CD4-positive, alpha-beta T cell treated with Interleukin-4 for 4 hours (primary cell): ENCODE data around the gene ATP1A3.
A peak's percentile ranks its signal among the peaks of the same experiment; 100 is the strongest.
"Not testable (repeated sequence)": the region's sequence is repeated elsewhere in the genome, so short reads cannot be mapped to it uniquely, and the experiment has no call there.

Experiments
- DNase-seq: peaks from one replicate; pipeline ENCODE4 v3.0.0-alpha.2; 2020

ATP1A3 gene

DNA sequence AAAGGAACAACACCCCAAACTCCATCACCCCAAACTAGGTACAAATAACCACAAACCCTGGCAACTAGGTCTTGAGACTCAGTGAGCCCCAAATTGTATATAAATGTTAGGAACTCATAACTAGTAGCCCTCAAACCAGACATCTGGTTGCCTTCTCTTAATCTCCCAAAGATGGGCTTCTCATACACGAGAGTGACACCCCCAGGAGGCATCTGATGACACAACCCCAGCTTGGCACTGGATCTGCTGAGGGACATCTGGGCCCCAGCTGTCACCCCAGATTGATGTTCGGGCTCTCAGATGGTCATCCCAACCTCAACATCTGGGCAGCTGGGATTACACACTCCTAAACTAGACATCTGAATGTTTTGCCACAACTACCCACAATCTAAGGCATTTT lies 49.7 kb downstream of the ATP1A3 start:
- peak; percentile 27 for DNase-seq

DNA sequence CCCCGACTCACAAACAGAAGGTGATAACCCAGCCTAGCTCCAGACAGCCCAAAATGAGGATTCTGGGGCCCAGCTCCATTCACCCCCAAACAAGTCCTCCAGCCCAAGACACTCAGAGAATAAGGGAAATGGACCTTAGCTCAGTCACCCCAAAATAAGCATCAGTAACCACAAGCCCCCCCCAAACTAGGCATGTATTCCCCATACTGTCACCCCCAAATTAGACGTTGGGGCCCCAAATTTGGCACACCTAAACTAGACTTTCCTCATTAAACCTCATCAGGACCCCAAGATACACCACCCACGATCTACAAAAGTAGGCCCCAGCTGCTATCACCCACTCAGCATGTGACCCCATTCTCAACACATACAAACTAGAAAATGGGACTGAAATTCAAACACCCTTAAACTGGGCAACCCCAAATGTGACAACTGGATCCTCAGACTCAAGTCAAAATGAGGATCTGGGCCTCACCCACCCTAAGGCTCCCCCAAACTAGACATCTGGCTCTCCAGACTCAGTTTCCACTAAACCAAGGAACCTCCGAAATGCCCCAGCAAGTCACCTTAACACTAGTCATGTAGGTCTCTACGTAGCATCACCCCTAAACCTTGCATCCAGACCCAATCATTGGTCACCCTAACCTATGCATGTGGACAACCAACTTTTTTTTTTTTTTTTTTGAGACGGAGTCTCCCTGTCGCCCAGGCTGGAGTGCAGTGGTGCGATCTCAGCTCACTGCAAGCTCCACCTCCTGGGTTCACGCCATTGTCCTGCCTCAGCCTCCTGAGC lies 52.4 kb downstream of the ATP1A3 start:
- no peak for DNase-seq

DNA sequence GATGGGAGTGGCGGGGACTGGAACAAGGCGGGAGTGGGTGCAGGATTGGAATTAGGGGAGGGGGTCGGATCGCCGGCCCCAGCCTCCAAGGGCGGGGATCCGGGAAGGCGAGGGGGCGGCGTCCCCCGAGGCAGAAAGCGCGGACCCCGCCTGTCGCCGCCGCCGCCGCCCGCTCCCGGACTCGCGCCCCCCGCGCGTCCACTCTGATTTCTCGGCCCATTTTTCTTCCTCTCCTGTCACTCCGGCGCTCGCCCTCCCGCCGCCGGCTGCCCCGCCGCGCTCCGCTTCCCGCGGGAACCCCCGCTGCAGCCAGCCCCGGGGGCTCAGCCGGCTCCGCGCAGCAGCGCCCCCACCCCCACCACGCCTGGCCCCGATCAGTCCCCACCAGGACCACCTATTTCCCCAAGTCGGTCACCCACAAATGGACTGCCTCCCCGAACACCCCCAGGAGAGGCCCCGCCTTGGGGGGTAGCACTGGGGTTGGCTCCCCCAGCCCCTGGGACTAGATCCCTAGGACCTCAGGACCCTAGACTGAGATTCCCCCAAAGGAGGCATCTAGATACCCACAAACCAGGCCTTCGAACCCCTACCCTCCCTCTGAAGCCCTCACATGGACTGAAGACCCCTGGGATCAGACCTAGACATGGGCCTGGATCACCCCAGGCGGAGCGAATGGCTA lies 53.2 kb downstream of the ATP1A3 start:
- no peak for DNase-seq

DNA sequence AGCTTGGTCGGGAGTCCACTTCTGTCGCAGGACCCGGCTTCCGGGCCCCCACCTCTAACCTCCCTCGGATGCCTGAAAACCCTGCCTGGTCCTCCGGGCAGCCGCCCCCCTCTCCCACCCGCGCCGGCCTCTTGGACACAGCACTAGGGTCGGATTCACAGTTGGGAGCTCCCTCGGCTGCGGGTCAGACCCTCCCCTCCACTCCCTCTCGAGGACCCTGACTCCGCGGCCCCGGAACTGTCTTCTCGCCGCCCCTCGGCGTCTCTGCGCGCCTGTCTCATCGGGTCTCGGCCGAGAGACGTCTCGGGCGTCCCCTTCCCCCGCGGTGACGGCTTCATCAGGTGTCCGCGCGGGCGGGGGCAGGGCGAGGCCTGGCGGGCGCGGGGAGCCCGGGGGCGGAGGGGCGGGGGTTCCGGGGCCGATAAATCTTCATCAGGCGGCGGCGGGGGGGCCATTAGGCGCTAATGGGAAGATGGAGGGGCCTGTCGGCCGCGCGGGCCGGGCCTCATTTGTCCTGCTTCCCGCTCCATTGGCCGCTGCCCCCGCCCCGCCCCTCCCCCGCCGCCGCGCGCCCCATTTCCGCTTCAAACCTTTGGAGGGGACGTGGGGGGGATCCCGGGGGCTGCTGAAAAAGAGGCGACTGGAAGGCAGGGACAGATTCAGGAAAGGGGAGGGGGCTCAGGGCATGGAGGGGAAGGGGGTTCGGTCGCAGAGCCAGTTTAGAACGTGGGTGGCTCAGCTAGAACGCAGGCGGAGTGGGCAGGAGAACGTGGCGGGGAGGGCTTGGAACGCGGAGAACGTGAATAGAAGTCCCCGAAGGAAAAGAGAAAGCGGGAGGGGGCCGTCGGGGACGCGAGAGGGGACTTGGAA lies 53.9 kb downstream of the ATP1A3 start:
- DNase-seq, result peak; percentile 27

DNA sequence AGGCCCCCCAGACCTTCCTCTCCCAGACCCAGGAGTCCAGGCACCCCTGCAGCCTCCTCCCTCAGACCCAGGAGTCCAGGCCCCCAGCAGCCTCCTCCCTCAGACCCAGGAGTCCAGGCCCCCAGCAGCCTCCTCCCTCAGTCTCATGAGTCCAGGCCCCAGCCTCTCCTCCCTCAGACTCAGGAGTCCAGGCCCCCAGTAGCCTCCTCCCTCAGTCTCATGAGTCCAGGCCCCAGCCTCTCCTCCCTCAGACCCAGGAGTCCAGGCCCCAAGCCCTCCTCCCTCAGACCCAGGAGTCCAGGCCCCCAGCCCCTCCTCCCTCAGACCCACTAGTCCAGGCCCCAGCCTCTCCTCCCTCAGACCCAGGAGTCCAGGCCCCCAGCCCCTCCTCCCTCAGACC lies 54.8 kb downstream of the ATP1A3 start:
- DNase-seq, result not testable (repeated sequence)

DNA sequence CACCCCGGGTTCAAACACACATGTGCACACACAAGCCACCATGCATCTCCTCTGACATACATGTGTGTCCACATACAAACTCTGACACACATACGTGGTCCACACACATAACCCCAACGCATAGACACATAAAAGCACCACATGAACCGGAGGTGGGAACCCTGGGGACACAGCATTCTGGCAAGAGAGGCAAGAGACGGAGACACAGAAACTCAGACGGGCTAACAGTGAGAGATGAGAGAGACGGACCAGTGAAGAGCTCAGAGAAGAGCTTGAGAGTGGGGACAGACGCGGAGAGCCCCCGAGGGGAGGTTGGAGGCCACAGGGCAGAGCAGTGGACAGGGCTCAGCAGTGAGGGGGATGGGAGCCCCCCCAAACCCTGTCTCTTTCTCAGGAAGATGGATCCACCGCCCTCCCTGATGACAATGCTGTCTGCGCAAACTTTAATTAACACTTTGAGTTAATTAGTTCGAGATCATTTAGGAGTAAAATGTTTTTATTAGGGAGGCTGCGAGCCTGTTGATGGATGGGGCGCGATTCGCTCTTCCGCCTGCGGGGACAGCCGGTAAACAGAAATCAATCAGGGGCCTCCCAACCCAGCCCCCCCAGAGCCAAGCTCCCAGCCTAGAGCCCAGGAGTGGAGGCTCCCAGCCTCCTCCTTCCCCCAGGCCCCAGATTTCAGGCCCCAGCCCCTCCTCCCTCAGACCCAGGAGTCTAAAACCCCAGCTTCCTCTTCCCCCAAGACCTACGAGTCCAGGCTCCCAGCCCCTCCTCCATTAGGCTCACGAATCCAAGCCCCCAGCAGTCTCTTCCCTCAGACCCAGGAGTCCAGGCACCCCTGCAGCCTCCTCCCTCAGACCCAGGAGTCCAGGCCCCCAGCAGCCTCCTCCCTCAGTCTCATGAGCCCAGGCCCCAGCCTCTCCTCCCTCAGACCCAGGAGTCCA lies 56.2 kb downstream of the ATP1A3 start:
- DNase-seq, result no peak

DNA sequence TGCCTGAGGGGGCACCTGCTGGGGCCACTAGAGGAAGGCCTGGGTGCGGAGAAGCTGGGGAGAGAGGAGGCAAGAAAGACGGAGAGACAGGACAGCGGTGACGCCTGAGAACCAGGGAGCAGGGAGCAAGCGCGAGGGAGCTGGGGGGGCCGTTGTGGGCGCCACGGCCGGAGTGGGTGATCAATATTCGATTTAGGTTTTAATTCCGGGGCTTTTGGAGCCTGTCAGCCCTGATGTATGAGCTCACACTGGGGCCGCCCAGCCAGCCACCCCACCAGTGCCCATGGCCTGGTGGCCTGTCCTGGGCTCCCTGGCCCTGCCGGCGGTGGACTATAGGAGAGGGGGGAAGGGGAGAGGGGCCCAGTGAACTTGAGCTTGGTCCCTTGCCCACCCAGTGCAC lies 57.1 kb downstream of the ATP1A3 start:
- DNase-seq, result no peak

DNA sequence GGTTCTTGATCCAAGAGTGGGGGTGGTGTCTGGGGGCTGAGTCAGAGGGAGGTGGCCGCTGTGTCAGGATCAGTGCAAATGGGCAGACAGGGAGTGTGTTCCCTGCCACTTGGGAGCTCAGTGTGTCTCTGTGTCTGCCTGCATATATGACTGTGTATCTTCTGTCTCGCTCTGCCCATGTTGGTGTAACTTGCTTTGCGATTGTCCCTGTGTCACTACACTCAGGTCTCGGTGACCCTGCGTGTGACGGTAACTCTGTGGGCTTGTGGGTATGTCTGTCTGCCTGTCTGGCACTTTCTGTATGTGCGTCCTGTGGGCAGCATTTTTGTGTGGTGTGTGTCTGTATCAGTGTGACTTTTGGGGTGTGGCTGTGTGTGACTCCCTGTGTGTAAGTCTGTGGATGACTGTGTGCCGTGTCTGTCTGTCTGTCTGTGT lies 57.6 kb downstream of the ATP1A3 start:
- DNase-seq, result peak; percentile 87

DNA sequence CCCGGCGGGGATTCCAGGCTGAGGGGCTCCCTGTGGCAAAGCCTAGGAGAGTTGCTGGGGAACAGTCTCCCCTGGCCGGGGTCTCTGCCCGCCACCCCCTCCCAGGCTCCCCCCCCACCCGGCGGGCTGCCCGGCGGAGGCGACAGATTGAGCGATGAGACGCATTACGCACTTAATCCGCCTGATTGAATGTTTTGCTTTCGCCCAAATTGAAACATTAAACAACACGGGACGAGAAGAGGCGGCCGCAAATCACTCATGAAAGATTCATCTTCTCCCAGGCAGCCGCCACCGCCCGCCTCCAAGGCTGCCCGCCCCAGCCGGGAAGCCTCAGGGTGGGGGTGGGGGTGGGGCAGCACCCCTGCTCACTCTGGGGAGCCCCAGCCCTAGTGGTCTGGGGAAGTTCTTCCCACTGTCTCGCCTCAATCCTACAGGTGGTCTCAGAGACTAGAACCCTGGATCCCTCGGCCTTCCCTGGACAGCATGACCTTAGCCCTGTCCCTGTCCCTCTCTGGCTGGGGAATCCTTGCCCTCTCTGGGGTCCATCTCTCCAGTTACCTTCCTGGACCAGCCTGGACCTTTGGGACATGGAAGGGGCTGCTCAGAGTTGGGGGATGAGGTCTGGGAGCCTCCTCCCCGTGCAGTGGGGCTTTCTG lies 58.1 kb downstream of the ATP1A3 start:
- DNase-seq, result no peak

DNA sequence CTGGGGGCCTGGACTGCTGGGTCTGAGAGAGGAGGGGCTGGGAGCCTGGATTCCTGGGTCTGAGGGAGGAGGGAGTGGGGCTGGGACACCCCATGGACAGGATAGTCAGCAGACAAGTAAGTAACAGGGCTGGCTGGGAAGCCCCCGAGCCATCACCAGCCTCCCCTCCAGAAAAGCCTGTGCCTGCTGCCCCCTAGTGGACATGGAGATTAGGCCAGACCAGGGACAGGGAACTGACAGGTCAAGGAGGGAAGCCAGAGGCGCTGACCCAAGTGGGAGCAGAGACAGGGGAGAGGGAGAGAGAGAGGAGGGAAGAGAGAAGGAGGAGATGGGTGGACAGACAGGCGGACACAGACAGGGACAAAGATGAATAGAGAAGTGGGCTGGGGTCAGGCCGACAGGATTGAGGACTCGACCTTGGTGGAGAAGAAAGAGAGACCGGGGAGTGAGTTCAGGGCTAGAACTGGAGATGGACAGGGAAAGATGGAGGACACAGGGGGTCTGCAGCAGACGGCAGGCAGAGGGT lies 59.1 kb downstream of the ATP1A3 start:
- peak; percentile 77 for DNase-seq

DNA sequence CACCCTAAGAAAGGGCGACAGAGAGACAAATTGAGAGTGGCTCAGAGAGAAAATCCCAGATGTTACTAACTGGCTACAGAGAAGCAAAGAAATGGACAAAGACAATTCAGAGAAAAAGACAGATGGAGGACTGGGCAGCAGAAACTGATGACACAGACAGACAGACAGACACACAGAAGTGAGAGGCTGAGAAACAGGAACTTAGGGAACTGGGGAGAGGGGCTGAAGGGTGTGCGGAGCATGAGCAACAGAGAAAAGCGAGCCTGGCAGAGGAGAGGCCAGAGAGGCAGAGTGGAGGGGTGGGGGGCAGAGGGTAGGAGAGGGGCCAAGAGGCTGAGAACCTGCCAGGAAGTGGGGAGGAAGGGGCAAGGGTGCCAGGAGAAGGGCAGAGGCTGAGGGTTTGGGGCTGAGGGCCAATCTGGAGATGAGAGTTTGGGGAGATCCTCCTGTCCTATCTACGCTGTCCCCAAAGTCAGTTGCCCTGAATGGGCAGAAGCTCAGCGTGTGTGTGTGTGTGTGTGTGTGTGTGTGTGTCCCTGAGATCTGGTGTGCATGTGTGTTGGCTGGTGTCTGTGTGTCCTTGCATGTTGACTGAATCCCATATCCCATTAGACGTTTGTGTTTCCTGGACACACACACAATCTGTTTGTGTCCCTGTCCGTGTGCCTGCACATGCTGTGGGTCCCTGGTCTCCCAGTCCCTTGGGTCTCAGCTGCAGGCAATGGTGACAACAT lies 60.2 kb downstream of the ATP1A3 start:
- DNase-seq, result no peak

DNA sequence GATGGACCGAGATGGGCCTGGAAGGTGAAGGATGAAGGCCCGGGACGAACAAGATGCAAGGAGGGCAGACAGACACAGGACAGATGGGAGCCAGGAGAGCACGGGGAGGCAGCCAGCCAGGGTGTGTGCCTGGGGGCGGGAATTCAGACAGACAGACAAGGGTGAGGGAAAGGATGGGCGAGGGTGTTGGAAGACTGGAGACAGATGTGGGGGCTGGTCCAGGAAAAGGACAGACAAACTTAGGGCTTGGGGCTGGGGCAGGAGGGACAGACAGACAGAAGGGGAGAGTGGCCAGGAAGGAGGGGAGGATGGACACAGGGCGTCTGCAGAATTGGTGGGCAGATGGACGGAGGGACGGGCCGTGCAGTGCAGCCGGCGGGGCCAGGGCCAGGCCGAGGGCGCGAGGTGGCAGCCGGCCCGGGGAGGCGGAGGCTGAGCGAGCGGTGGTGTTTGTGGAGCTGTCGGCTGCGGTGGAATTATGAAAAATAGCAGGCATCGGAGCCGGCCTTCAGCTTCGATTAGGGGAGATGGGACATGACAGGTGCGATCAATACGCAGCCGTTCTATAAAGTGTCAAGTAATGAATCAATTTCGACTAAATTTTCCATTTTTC lies 61.2 kb downstream of the ATP1A3 start:
- DNase-seq, result no peak

DNA sequence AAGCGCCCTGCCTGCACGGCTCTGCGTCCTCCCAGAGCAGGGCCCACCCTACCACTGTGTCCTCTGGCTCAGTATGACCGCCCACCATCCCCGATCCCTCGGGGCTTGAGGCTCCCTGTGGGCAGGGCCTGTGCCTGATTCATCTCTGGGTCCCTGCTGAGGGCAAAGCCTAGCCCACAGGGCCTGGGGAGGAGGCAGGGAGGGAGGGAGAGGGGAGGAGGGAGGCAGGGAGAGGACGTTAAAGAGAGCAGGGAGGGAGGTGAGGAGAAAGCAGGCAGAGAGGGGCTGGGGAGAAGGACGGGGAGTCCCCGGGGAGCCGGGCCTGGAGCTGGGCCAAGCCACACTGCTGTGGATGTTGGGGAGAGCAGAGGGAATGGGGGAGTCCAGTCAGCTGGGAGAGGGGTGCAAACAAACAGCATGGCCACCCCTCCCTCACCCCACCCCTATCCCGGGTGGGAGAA lies 61.7 kb downstream of the ATP1A3 start:
- no peak for DNase-seq

DNA sequence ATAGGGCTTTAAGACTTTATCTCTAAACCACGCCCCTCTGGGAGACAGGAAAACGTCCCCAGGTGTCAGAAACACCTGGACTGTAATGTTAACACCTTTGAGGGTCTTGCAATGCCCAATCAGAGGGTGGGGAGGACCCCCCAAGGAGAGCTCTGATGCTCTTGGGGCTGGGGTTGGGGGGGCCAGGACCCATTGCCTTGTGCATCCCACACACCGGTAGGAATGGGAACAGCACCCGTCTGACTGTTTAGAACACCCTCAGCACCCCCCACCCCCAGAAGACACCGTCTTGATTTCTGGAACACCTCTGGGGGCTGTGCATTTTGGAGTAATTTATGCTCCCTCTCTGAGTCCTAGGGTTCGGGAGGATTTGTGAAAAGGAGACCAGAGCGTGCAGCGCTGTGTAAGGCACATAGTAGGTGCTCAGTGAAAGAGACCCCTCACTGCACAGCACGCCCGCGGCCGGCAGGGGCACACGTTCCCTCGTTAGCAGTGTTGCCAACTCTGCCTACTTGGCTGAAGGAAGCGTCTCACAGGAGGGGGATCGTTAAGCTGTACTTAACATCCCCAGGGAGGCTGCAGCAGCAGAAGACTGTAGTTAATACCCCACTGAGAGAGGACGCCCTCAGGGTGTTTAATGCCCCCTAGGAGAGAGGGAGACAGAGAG lies 63.0 kb downstream of the ATP1A3 start:
- no peak for DNase-seq

DNA sequence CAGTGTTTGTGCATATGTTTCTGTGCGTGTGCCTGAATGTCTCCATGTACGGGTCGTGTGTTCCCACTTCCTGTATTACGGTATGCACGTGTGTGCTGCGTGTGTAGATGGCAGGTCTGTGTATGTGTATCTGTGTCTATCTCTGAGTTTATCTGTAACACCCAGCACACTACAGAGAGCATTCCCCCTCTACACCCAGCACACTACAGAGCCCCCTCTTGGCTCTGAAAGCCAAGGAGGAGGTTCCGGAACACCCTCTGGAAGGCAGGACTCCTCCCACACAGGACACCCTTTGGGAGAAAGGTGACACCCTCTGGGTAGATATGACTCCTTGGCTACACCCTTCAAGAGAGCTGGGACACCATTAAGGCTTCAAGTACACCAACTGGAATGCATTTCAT lies 63.7 kb downstream of the ATP1A3 start:
- no peak for DNase-seq

DNA sequence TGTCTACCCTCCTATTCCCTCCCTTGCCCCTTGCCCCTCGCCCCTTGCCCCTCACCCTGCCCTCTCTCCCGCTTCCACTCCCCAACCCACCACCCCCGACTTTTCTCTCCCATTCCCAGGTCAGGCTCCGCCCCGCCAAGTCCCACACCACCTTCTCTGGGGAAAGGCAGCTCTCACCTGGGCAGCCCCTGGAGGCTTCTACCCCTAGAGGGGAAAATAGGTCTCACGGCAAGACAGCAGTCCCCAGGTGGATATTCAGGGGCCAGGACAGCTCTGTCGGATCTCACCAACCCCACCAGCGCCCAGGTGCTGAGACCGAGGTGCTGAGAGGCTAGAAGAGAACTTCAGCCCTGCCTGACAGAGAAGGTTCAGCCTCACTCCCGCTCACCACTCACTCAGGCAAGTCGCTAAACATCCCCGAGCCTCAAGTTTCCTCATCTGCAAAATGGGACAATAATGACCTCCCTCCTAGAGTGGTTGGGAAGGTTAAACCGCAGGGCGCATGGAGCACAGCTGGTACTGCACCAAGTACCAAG lies 64.4 kb downstream of the ATP1A3 start:
- no peak for DNase-seq

DNA sequence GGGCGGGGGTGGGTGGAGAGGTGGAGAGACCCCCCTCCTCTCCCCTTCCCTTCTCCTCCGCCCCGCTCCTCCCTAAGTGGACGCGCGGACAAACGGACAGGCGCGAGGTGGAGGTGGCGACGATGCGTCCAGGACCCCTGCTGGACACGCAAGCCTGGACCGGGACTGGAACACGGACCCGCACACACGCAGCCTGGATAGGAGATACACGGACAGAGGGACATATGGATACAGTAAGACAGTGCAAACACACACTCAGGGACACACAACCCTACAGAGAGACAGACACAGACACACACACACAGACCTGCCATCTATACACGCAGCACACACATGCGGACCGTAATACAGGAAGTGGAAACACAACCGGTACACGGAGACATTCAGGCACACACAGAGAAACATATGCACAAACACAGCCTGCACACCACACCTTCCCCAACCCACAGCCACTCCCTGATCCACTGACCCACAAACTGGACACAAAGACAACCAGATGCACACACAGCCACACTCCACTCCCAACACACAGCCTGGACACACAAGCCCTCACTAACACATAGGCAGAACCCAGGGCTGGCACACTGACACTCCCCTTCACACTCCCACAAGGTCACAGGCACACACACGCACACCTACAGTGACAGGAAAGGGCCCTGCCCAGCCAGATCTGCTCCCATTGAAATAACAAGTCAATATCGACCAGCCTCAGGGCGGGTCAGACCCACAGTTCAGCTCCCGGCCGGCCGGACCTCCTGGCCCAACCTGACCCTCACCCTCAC lies 65.1 kb downstream of the ATP1A3 start:
- peak; percentile 48 for DNase-seq

DNA sequence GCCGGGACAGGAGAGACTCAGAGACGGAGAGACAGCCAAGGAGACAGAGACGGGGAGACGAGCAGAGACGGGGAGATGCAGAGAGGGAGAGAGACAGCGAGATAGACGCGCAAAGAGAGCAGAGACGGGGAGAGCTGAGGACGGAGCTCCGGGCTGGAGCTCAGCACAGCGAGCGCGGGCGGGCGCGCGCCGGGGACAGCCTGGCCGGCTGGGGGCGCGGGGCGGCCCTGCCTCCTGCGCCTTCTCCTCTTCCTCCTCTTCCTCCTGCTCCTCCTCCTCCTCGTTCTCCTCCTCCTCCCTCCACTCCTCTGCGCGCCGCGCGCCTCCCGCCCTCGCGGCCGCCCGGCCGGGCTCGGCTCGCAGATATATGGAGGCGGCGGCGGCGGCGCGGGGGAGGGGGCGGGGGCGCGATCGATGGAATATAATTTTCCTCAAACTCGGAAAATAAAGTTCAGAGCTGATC lies 65.8 kb downstream of the ATP1A3 start, which contains the start of gene ERFL:
ERFL (minus strand) TSS at position 229 of the 463 bp plus-strand sequence. CDS start 15,530 bp downstream, outside the sequence.
- DNase-seq, result no peak
